ENCODE measurements around the gene LRCOL1.

DNA sequence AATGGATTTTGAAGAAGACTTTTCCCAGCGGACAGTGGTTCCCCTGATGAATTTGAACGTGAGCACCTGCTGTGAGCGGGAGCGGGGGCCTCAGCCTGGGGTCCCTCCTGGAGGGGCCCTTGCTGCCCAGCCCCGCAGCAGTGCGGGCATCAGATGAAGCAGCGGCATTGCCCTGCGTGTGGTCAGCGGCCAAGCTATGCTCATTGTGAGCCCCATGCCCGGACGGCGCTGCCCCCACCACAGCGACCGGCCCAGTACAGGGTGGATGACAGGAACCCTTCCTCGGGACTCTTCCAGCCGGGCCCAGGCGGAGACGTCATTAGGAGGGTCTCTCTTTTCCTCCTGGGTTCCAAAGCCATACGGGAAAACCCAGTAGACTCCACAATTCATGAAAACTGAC lies 3.5 kb downstream of the LRCOL1 start:
- TF ChIP-seq, protein P1, sequence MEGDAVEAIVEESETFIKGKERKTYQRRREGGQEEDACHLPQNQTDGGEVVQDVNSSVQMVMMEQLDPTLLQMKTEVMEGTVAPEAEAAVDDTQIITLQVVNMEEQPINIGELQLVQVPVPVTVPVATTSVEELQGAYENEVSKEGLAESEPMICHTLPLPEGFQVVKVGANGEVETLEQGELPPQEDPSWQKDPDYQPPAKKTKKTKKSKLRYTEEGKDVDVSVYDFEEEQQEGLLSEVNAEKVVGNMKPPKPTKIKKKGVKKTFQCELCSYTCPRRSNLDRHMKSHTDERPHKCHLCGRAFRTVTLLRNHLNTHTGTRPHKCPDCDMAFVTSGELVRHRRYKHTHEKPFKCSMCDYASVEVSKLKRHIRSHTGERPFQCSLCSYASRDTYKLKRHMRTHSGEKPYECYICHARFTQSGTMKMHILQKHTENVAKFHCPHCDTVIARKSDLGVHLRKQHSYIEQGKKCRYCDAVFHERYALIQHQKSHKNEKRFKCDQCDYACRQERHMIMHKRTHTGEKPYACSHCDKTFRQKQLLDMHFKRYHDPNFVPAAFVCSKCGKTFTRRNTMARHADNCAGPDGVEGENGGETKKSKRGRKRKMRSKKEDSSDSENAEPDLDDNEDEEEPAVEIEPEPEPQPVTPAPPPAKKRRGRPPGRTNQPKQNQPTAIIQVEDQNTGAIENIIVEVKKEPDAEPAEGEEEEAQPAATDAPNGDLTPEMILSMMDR (IDR thresholded peaks at IDR 0.05) = no peak
- no peak for TF ChIP-seq ZFX (IDR thresholded peaks at IDR 0.05; ENCODE audit: borderline replicate concordance)
